HCT116 (cell line): Measurements from ENCODE around the gene TMEM145. TPM values are rescaled to one million over a fixed set of nuclear protein-coding genes. Genes with fewer than 3 reads are reported as not detected.

Experiments
- ATAC-seq: fragments of 200-7000 bp; cut with Tn5 transposase; 2 replicates; pipeline ENCODE4 v1.9.1; 2020; ENCODE audit warnings: mild to moderate bottlenecking, moderate library complexity
- BruUV-seq: library from RNA; stranded (reverse); fragments of 400-500 nt; replicated peaks from 2 replicates; lab custom pipeline; 2021; lab: Mats Ljungman, UMichigan
- CTCF ChIA-PET: fragments of 300-600 bp; sonication (Branson Sonifier 250); formaldehyde crosslinking; loops from one replicate; lab custom pipeline; 2021; ENCODE audit warnings: antibody characterized with exemption; lab: Charles Lee
- POLR2A ChIA-PET: fragments of 300-600, 350-600 bp; sonication (Branson Sonifier 250); formaldehyde crosslinking; loops from one replicate; lab custom pipeline; 2021; ENCODE audit warnings: antibody characterized with exemption; lab: Charles Lee
- RAD21 ChIA-PET, 2 experiments: fragments of 300-600 bp; sonication (Branson Sonifier 250); formaldehyde crosslinking; loops; one replicate each; lab custom pipeline; 2023; ENCODE audit warnings: low total read pairs in 2 of 2; ENCODE audit not compliant: uncharacterized antibody in 2 of 2, unreplicated experiment in 2 of 2, low non-redundant PET in 1 of 2; lab: Charles Lee
- DNase-seq: peaks from one replicate; pipeline ENCODE4 v3.0.0-alpha.2; 2010; ENCODE audit warnings: low read depth, low spot score
- H2AFZ ChIP-seq: fragments of 200-600 bp; shearing (Covaris generic), sonication (generic); 2 replicates; pipeline ENCODE4 v1.6.1; 2017; ENCODE audit warnings: low read depth, mixed run types, mixed read lengths, antibody characterized with exemption, low read length; ENCODE audit not compliant: poor library complexity, severe bottlenecking
- H3K27ac ChIP-seq: 2 replicates; pipeline ENCODE4 v1.5.1; 2012; ENCODE audit warnings: low read depth, low read length
- H3K27me3 ChIP-seq: fragments of 200-600 bp; sonication (generic); 2 replicates; pipeline ENCODE4 v1.6.1; 2016; ENCODE audit warnings: mixed run types, low read length, mixed read lengths; ENCODE audit not compliant: insufficient read depth
- H3K36me3 ChIP-seq, 2 experiments: fragments of 200-500 bp in 1 of 2; fragments of 200-600 bp in 1 of 2; sonication (Bioruptor generic) in 1 of 2; sonication (generic) in 1 of 2; 2 replicates each; pipeline versions ENCODE4 v1.5.1 to v1.6.1; 2014 to 2016; ENCODE audit warnings: low read length in 2 of 2, inconsistent platforms in 1 of 2, mixed read lengths in 1 of 2, mixed run types in 1 of 2; ENCODE audit not compliant: insufficient read depth in 2 of 2, control insufficient read depth in 1 of 2
- H3K4me1 ChIP-seq, 2 experiments: fragments of 200-600 bp in 1 of 2; sonication (generic) in 1 of 2; 2 replicates each; pipeline versions ENCODE4 v1.5.1 to v1.6.1; 2012 to 2017; ENCODE audit warnings: low read length in 2 of 2, inconsistent platforms in 1 of 2, mild to moderate bottlenecking in 1 of 2, mixed read lengths in 1 of 2, mixed run types in 1 of 2, moderate library complexity in 1 of 2; ENCODE audit not compliant: insufficient read depth in 2 of 2, control insufficient read depth in 1 of 2
- H3K4me2 ChIP-seq: fragments of 200-600 bp; sonication (generic); 2 replicates; pipeline ENCODE4 v1.6.1; 2017; ENCODE audit warnings: mixed run types, low read length, mixed read lengths
- H3K4me3 ChIP-seq, 2 experiments: fragments of 200-600 bp in 1 of 2; sonication (generic) in 1 of 2; replicated peaks in 1 of 2; 2 replicates each; pipeline ENCODE4 v1.5.1; 2011 to 2016; ENCODE audit warnings: low read length in 2 of 2, control low read depth in 1 of 2, low read depth in 1 of 2, mild to moderate bottlenecking in 1 of 2, mixed read lengths in 1 of 2, mixed run types in 1 of 2
- H3K79me2 ChIP-seq: fragments of 200-600 bp; sonication (generic); 2 replicates; pipeline ENCODE4 v1.6.1; 2017; ENCODE audit warnings: mild to moderate bottlenecking, mixed run types, low read length, moderate library complexity, mixed read lengths; ENCODE audit not compliant: insufficient read depth
- H3K9ac ChIP-seq: fragments of 200-600 bp; sonication (generic); 2 replicates; pipeline ENCODE4 v1.6.1; 2016; ENCODE audit warnings: low read length, mixed read lengths
- H3K9me2 ChIP-seq: fragments of 200-600 bp; sonication (generic), shearing (Covaris generic); 2 replicates; pipeline ENCODE4 v1.6.1; 2017; ENCODE audit warnings: mixed run types, mild to moderate bottlenecking, moderate library complexity; ENCODE audit not compliant: insufficient read depth
- H3K9me3 ChIP-seq, 2 experiments: fragments of 200-500 bp in 1 of 2; fragments of 200-600 bp in 1 of 2; sonication (Bioruptor generic) in 1 of 2; sonication (generic) in 1 of 2; 2 replicates each; pipeline ENCODE4 v1.6.1; 2014 to 2017; ENCODE audit warnings: low read length in 2 of 2, mixed read lengths in 2 of 2, inconsistent platforms in 1 of 2, low read depth in 1 of 2, mild to moderate bottlenecking in 1 of 2, mixed run types in 1 of 2, moderate library complexity in 1 of 2; ENCODE audit not compliant: control insufficient read depth in 1 of 2, insufficient read depth in 1 of 2
- H4K20me1 ChIP-seq: fragments of 200-600 bp; sonication (generic), shearing (Covaris generic); 2 replicates; pipeline ENCODE4 v1.6.1; 2017; ENCODE audit warnings: mixed run types, mild to moderate bottlenecking, moderate library complexity; ENCODE audit not compliant: insufficient read depth
- ATF3 ChIP-seq: IDR thresholded peaks from 2 replicates; pipeline ENCODE4 v1.6.1; 2012
- CBX3 ChIP-seq: IDR thresholded peaks from 2 replicates; pipeline ENCODE4 v1.6.1; 2012; ENCODE audit warnings: low read depth
- CEBPB ChIP-seq: IDR thresholded peaks from 2 replicates; pipeline ENCODE4 v1.6.1; 2012; ENCODE audit warnings: low read depth
- CTCF ChIP-seq, 3 experiments: fragments of 200-600 bp in 1 of 3; sonication (generic) in 1 of 3; IDR thresholded peaks in 2 of 3; conservative IDR thresholded peaks in 1 of 3; 2 replicates each; pipeline ENCODE4 v1.5.1; 2012 to 2017; ENCODE audit warnings: low read depth in 2 of 3, low read length in 2 of 3, antibody characterized with exemption in 1 of 3, borderline replicate concordance in 1 of 3, control low read depth in 1 of 3, mild to moderate bottlenecking in 1 of 3, mixed read lengths in 1 of 3, mixed run types in 1 of 3, moderate library complexity in 1 of 3; ENCODE audit not compliant: insufficient read depth in 1 of 3
- EGR1 ChIP-seq: IDR thresholded peaks from 2 replicates; pipeline ENCODE4 v1.6.1; 2012; ENCODE audit warnings: low read depth
- FOSL1 ChIP-seq: IDR thresholded peaks from 2 replicates; pipeline ENCODE4 v1.6.1; 2012; ENCODE audit warnings: low read depth
- JUND ChIP-seq: IDR thresholded peaks from 2 replicates; pipeline ENCODE4 v1.6.1; 2012
- POLR2A ChIP-seq: IDR thresholded peaks from 2 replicates; pipeline ENCODE4 v1.7.0; 2011; ENCODE audit warnings: borderline replicate concordance; ENCODE audit not compliant: insufficient read depth, insufficient read length; ENCODE audit errors: extremely low read depth
- POLR2AphosphoS5 ChIP-seq: IDR thresholded peaks from 2 replicates; pipeline ENCODE4 v1.6.1; 2011; ENCODE audit warnings: mild to moderate bottlenecking, low read depth, low read length, moderate library complexity
- RAD21 ChIP-seq: IDR thresholded peaks from 2 replicates; pipeline ENCODE4 v1.6.1; 2012; ENCODE audit warnings: low read depth, mild to moderate bottlenecking
- SRF ChIP-seq: IDR thresholded peaks from 2 replicates; pipeline ENCODE4 v1.6.1; 2012; ENCODE audit warnings: low read depth
- ZBTB33 ChIP-seq: IDR thresholded peaks from 2 replicates; pipeline ENCODE4 v1.6.1; 2011; ENCODE audit warnings: mild to moderate bottlenecking, low read length, moderate library complexity; ENCODE audit not compliant: insufficient replicate concordance; ENCODE audit errors: extremely low read depth
- ZNF274 ChIP-seq: fragments of 200-500 bp; sonication (Bioruptor generic); IDR thresholded peaks from 2 replicates; pipeline ENCODE4 v1.6.1; 2014; ENCODE audit warnings: mild to moderate bottlenecking, low read depth, low read length, inconsistent platforms
- intact Hi-C: fragments of 100-400 bp; cut with micrococcal nuclease; formaldehyde crosslinking; loops from 2 replicates; pipeline ENCODE4 v1.10.0; 2022
- total RNA-seq: library from RNA; stranded (reverse); gene quantifications from one replicate; pipeline ENCODE4 v1.2.1, GENCODE V29; 2021; ENCODE audit not compliant: unreplicated experiment

TMEM145 gene
- total RNA-seq, 1 experiment from 2014 or later = 7.2 TPM

GRCh38 chr19:42317535-42317934 lies 4.4 kb downstream of the TMEM145 start:
- no TSS peak for BruUV-seq

DNA sequence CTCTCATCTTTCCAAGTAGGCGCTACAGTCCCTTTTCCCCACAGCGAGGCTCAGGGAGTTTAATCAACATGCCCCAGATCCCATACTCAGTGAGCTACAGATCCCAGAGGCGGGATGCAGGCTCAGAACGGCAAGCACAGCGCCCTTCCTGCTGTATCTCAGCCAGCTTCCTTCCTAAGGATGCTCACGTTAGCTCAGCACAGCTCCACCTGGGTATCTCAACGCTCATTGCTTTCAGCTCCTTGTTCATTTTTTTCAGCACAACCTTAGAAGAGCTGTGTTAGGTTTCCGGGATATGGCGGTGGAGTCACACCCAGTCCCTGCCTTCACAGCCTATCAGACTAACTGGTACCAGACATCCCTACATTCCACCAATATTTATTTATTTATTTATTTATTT lies 9.2 kb downstream of the TMEM145 start:
- Histone ChIP-seq H3K4me2 (no peak overlapping the region), H3K9me2 (no peaks in the 10 kb centered on the region), H3K4me1 (peaks cover 7 to 16% of the 10 kb centered on the region in 2 experiments), H3K79me2 (peaks cover 15% of the 10 kb centered on the region), H3K36me3 (no peaks in the 10 kb centered on the region)
- ChIA-PET POLR2A (interaction anchor here (0.6 kb wide), 1 partner anchor 53 kb away, joined by 3 read pairs; the partner anchor contains the start of gene CIC), RAD21 (no interaction called here)
- intact Hi-C loops = no loop called here
- DNase-seq (no peak), ATAC-seq (no peak)
- no peak for TF ChIP-seq ZBTB33
- no peak for TF ChIP-seq EGR1
- no peak for TF ChIP-seq ZNF274
- no peak for TF ChIP-seq SRF
- no peak for TF ChIP-seq FOSL1
- no peak for TF ChIP-seq CBX3
- TF ChIP-seq POLR2AphosphoS5 = no peak
- TF ChIP-seq RAD21 = no peak
- TF ChIP-seq POLR2A = no peak
- TF ChIP-seq CTCF (IDR thresholded peaks at IDR 0.05 in 2 of 3, conservative IDR thresholded peaks at IDR 0.05 in 1 of 3; ENCODE audit: borderline replicate concordance in 1 of 3, insufficient read depth in 1 of 3, low read depth in 2 of 3, low read length in 2 of 3) = no peak
- TF ChIP-seq, all 23 proteins: peak for 0
- Histone ChIP-seq H3K9me3 (no peaks in the 10 kb centered on the region), H2AFZ (no peak overlapping the region), H3K27ac (no peak overlapping the region), H4K20me1 (no peaks in the 10 kb centered on the region), H3K27me3 (no peaks in the 10 kb centered on the region), H3K4me3 (no peak overlapping the region), H3K9ac (no peak overlapping the region)
- CTCF ChIA-PET = interaction anchor here (1.0 to 1.2 kb wide), 2 partner anchors 9 to 75 kb away, joined by 3 to 4 read pairs; partner anchors contain the start of gene TMEM145
- no TSS peak for BruUV-seq

More at GRCh38 chr19:42317535-42317934, 4.4 kb downstream of the TMEM145 start:
- ChIA-PET CTCF (no interaction called here), RAD21 (no interaction called here)
- H3K4me3 ChIP-seq = no peak overlapping the region
- H3K9me3 ChIP-seq = no peaks in the 10 kb centered on the region
- H3K36me3 ChIP-seq = no peaks in the 10 kb centered on the region
- H3K27me3 ChIP-seq = no peaks in the 10 kb centered on the region
- DNase-seq = no peak
- H3K4me1 ChIP-seq = peaks cover 0 to 14% of the 10 kb centered on the region in 2 experiments; a peak in 2 of 4 replicates
- no peaks in the 10 kb centered on the region for H3K9me2 ChIP-seq
- H4K20me1 ChIP-seq = no peaks in the 10 kb centered on the region
- intact Hi-C loops = no loop called here
- no peak for ATAC-seq
- no peak overlapping the region for H3K9ac ChIP-seq
- no peak for TF ChIP-seq ATF3
- no peak for TF ChIP-seq CEBPB
- TF ChIP-seq SRF = no peak
- TF ChIP-seq JUND = no peak
- TF ChIP-seq, all 23 proteins: peak for 0
- Histone ChIP-seq H2AFZ (no peak overlapping the region), H3K4me2 (no peak overlapping the region), H3K79me2 (no peaks in the 10 kb centered on the region), H3K27ac (no peak overlapping the region)
- POLR2A ChIA-PET = no interaction called here
